A549 treated with AZD2906 at 1 μM for 4 hours (cell line): ENCODE data around the gene GNB1. TPM values are rescaled to one million over a fixed set of nuclear protein-coding genes. Genes with fewer than 3 reads are reported as not detected.

Source experiments
- total RNA-seq: library from RNA; stranded (reverse); fragments of 200-300 nt; extraction: Qiagen RNA extraction; gene quantifications from 5 replicates; pipeline ENCODE4 v1.2.3, GENCODE V29; 2022

GNB1 gene
- total RNA-seq = 173 to 208 TPM (median 198 TPM) in 5 replicates

DNA sequence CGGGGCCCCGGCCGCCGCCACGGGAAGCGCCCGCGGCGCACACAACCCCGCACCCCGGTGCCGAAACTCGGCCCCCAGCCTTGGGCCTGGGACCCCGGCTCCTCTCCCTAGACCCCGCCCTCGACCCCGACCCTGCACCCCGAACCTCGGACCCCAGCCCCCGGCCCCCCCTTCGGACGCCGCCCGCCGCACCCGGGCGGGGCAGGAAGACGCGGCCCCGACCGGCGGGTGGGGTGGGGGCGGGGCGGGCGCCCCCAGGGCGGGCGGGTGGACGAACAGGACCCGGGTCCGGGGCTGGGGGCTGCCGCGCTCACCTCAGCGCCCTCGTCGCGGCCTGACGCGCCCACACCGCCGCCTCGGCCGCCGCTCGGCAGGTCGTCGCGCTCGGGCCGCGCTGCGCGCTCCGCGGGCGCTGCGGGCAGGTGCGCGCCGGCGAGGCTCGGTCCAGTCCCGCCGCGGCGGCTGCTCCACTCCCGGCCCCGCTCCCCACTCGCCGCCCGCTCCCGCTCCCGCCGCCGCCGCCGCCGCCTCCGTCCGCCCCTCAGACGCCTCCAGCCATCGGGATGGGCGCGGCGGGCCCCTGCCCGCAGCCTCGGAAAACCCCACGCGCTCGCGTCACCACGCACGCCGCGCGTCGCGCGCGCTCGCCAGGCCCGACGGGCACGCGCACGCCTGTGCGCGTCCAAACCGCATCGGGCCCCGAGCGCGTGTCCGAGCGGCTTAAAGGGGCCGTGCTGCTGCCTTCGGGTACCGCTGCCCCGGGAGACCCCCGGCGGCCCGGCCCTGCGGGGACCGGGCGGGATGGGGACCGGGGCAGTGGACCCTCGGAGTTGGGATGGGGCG, at the start of gene GNB1:
Gene GNB1, minus strand, starts transcription at position 582 of the 843 bp plus-strand sequence. CDS start 65,634 bp downstream, outside the sequence.

DNA sequence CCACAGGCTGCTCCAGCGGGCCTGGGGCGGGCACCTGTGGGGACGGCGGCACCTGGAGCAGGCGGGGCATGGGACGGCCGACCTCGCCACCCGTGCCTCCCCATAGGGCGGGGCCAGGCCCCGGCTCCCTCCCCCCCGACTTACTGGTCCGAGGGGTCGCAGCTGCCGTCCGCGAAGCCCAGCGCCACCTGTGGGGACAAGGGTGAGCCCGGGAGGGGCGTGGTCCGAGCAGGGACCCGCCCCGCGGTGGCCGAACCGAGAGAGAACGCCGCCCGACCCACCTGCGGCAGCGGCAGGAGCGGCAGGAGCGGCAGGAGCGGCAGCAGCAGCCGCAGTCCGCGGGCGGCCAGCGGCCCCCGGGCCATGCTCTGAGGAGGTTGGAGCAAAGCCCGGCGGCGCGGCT, 28.0 kb upstream of the GNB1 start, which contains the start of gene TMEM52:
Gene TMEM52, minus strand, starts transcription at position 379 of the 403 bp plus-strand sequence. Its CDS starts 14 bp downstream, at position 365.

DNA sequence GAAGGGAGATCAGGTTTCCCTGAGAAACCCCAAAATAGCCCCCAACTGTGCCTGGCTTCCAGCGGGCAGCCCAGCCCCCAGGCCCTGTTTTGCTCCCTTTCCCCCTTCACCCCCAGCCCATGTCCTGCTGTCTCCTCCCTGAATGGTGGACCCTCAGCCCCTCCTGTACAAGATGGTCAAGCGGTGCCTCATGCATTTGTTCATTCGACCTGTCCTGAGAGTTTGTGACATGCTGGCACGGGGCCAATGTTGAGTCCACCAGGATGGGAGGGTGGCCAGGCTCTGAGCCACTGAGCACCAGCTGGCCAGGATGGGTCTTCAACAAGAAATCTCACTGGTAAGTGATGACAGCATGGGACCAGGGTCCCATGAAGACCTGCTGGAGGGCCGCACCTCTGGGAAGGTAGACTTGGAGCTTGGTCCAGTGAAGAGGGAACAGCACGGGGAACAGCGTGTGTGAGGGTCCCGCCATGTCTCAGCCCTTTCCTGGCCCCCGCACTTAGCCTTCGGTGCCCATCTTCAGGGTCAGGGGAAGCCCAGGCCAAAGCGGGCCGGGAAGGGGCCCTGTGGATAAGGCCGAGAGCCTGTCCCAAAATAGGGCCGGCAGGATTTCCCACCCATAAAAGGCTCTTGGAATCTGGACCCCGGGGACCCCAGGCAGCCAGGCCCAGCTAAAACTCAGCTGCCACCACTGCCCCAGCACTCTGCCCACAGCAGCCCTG, 24.2 kb upstream of the GNB1 start, which contains the start of gene CALML6:
Gene CALML6, plus strand, starts transcription at position 290 of the 722 bp plus-strand sequence. Its CDS starts 21 bp downstream, at position 311.

DNA sequence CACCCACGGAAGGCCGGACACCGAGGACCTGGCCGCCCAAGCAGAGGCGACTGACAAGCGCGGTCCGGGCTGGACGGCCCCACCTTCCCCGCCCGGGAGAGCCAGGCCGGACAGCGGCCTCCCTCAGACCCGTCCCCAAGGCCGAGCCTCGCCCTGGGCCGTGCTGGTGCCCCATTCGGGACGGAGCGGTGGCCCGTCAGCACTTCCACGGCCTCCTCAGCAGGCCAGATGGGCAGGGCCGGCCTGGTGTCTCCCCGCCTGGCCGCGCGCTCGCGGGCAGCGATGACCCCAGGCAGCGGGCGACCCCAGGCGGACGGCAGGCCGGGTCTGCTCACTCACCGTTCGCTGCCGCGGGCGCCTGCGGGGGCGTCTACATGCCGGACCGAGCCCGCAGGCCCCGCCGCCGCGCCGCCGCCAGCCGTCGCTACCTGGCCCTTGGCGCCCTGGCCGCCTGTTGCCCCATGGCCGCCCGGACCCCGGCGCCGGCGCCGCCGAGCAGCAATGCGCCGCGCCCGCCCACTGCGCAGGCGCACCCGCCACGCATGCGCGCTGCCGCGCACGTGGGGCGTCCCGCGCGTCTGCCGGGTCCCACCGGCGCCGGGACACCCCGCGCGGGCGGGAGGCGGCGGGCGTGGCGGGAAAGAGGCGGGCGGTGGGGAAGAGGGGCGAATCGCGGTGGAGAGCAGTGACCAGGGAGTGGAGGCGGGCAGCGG, 112.8 kb downstream of the GNB1 start, which contains the start of gene NADK:
Gene NADK, minus strand, starts transcription at position 521 of the 713 bp plus-strand sequence. CDS start 13,064 bp downstream, outside the sequence.

Other genes with a start within 250 kb of the GNB1 start
- 23.5 to 26.0 TPM (median 25.2 TPM) in 5 replicates for gene CDK11B, start 232.1 kb downstream of the GNB1 start, total RNA-seq
- 10.6 to 13.0 TPM (median 12.7 TPM) in 5 replicates for gene SLC35E2B, start 198.3 kb downstream of the GNB1 start, total RNA-seq
- 18.3 to 23.7 TPM (median 21.3 TPM) in 5 replicates for gene CDK11A, start 166.7 kb downstream of the GNB1 start, total RNA-seq
- gene NADK, start 112.6 kb downstream of the GNB1 start, total RNA-seq = 31.9 to 42.6 TPM (median 39.5 TPM) in 5 replicates
- 0.12 to 0.23 TPM (median 0.15 TPM) in 5 replicates for gene CALML6, start 24.2 kb upstream of the GNB1 start, total RNA-seq
- 0.37 to 1.6 TPM (median 1.2 TPM) in 5 replicates for gene TMEM52, start 28.2 kb upstream of the GNB1 start, total RNA-seq
- gene CFAP74, start 112.7 kb upstream of the GNB1 start, total RNA-seq = 0.02 to 0.07 TPM (median 0.06 TPM) in 3 of 5 replicates, not detected in the others
- 0.19 to 0.66 TPM (median 0.44 TPM) in 5 replicates for gene GABRD, start 128.3 kb upstream of the GNB1 start, total RNA-seq
- gene PRKCZ, start 159.3 kb upstream of the GNB1 start, total RNA-seq = 8.0 to 10.9 TPM (median 9.2 TPM) in 5 replicates